PC-9 (cell line): ENCODE measurements around the gene ZNF317. TPM values are rescaled to one million over a fixed set of nuclear protein-coding genes. Genes with fewer than 3 reads are reported as not detected.

ENCODE experiments used
- BruUV-seq: library from RNA; stranded (reverse); fragments of 400-500 nt; replicated peaks from 2 replicates; lab custom pipeline; 2021; lab: Mats Ljungman, UMichigan
- CTCF ChIA-PET: fragments of 300-600 bp; sonication (Branson Sonifier 250); formaldehyde crosslinking; loops from one replicate; lab custom pipeline; 2022; ENCODE audit warnings: antibody characterized with exemption; lab: Charles Lee
- POLR2A ChIA-PET: fragments of 300-600 bp; sonication (Branson Sonifier 250); formaldehyde crosslinking; loops from one replicate; lab custom pipeline; 2022; ENCODE audit warnings: antibody characterized with exemption; ENCODE audit not compliant: unreplicated experiment; lab: Charles Lee
- DNase-seq, 2 experiments: peaks; one replicate each; pipeline versions ENCODE4 v3.0.0 to v3.0.0-alpha.2; 2015 to 2022; ENCODE audit warnings: mixed read lengths in 1 of 2
- H2AFZ ChIP-seq: fragments of 200-600 bp; sonication (generic); 2 replicates; pipeline ENCODE4 v1.8.1; 2017; ENCODE audit warnings: antibody characterized with exemption
- H3F3A ChIP-seq: fragments of 200-600 bp; sonication (generic); 2 replicates; pipeline ENCODE4 v1.8.1; 2017; ENCODE audit warnings: antibody characterized with exemption, mild to moderate bottlenecking, low read depth; ENCODE audit not compliant: insufficient read depth
- H3K27ac ChIP-seq: fragments of 200-600 bp; sonication (generic); 2 replicates; pipeline ENCODE4 v1.6.1; 2016; ENCODE audit warnings: mixed run types
- H3K27me3 ChIP-seq: fragments of 200-600 bp; sonication (generic); 2 replicates; pipeline ENCODE4 v1.6.1; 2016; ENCODE audit warnings: low read depth, mixed run types; ENCODE audit not compliant: insufficient read depth
- H3K36me3 ChIP-seq: fragments of 200-600 bp; sonication (generic); 2 replicates; pipeline ENCODE4 v1.6.1; 2016; ENCODE audit warnings: low read depth, mixed run types
- H3K4me1 ChIP-seq: fragments of 200-600 bp; sonication (generic); replicated peaks from 2 replicates; pipeline ENCODE4 v1.6.1; 2016; ENCODE audit warnings: mixed run types; ENCODE audit not compliant: insufficient read depth
- H3K4me2 ChIP-seq: fragments of 200-600 bp; sonication (generic); 2 replicates; pipeline ENCODE4 v1.6.1; 2017; ENCODE audit warnings: mixed run types
- H3K4me3 ChIP-seq: fragments of 200-600 bp; sonication (generic); 2 replicates; pipeline ENCODE4 v1.6.1; 2016; ENCODE audit warnings: mixed run types
- H3K79me2 ChIP-seq: fragments of 200-600 bp; sonication (generic); 2 replicates; pipeline ENCODE4 v1.6.1; 2017; ENCODE audit warnings: low read depth, mixed run types
- H3K9me2 ChIP-seq: fragments of 200-600 bp; sonication (generic); 2 replicates; pipeline ENCODE4 v1.8.1; 2017; ENCODE audit warnings: mild to moderate bottlenecking; ENCODE audit not compliant: insufficient read depth
- H3K9me3 ChIP-seq: fragments of 200-600 bp; sonication (generic); 2 replicates; pipeline ENCODE4 v1.8.1; 2016; ENCODE audit warnings: low read depth; ENCODE audit not compliant: insufficient read depth
- H4K20me1 ChIP-seq: fragments of 200-600 bp; sonication (generic); 2 replicates; pipeline ENCODE4 v1.8.1; 2017; ENCODE audit not compliant: insufficient read depth
- EZH2 ChIP-seq: fragments of 200-600 bp; sonication (generic); IDR thresholded peaks from 2 replicates; pipeline ENCODE4 v1.8.0; 2017; ENCODE audit warnings: antibody characterized with exemption, low read depth
- intact Hi-C: fragments of 100-400 bp; cut with micrococcal nuclease; formaldehyde crosslinking; loops from one replicate; pipeline ENCODE4 v1.10.0; 2022; ENCODE audit not compliant: unreplicated experiment
- total RNA-seq: library from RNA; stranded (reverse); gene quantifications from 2 replicates; pipeline ENCODE4 v1.2.3, GENCODE V29; 2021
- TF ChIP-seq, protein P1 (sequence below): fragments of 200-600 bp; sonication (generic); conservative IDR thresholded peaks from 2 replicates; pipeline ENCODE4 v1.6.1; 2017; ENCODE audit warnings: mixed run types, antibody characterized with exemption, mild to moderate bottlenecking, moderate library complexity

Gene ZNF317
- total RNA-seq, 1 experiment from 2014 or later = 28.2 TPM

DNA sequence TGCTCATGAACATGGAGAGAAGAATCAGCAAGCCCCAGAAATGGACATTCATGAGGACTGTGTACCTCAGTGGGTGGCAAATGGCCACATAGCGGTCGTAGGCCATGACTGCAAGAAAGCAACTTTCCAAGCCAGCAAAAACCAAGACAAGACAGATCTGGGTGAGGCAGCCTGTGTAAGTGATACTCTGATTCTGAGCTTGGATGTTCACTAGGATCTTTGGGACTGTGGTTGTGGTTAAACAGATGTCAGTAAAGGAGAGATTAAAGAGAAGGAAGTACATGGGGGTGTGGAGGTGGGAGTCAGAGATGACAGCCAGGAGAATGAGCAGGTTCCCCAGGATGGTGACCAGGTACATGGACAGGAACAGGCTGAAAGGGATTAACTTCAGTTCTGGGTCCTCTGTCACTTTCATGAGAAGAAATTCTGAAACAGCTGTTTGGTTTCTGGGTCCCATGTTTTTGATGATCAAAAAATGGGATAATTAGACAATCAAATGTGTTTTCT lies 24.8 kb upstream of the ZNF317 start, which contains the start of gene OR7G1:
Gene OR7G1 (minus strand): TSS at position 457 of the 507 bp plus-strand sequence. CDS start 0 bp downstream, at position 457.
- ChIA-PET POLR2A (no interaction called here), CTCF (no interaction called here)
- DNase-seq = no peak
- Histone ChIP-seq H2AFZ (no peak within 1 kb of the TSS), H3K27me3 (no peaks in the 10 kb centered on the region; the same call in 1 of the 2 replicates), H3F3A (no peaks in the 10 kb centered on the region), H3K9me2 (no peaks in the 10 kb centered on the region), H3K4me1 (no peaks in the 10 kb centered on the region), H3K27ac (no peak within 1 kb of the TSS), H4K20me1 (no peaks in the 10 kb centered on the region), H3K36me3 (no peaks in the 10 kb centered on the region), H3K9me3 (no peaks in the 10 kb centered on the region), H3K4me3 (no peak within 1 kb of the TSS), H3K79me2 (no peaks in the 10 kb centered on the region), H3K4me2 (no peak within 1 kb of the TSS)
- TF ChIP-seq, protein P1, sequence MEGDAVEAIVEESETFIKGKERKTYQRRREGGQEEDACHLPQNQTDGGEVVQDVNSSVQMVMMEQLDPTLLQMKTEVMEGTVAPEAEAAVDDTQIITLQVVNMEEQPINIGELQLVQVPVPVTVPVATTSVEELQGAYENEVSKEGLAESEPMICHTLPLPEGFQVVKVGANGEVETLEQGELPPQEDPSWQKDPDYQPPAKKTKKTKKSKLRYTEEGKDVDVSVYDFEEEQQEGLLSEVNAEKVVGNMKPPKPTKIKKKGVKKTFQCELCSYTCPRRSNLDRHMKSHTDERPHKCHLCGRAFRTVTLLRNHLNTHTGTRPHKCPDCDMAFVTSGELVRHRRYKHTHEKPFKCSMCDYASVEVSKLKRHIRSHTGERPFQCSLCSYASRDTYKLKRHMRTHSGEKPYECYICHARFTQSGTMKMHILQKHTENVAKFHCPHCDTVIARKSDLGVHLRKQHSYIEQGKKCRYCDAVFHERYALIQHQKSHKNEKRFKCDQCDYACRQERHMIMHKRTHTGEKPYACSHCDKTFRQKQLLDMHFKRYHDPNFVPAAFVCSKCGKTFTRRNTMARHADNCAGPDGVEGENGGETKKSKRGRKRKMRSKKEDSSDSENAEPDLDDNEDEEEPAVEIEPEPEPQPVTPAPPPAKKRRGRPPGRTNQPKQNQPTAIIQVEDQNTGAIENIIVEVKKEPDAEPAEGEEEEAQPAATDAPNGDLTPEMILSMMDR = no peak
- no peak for TF ChIP-seq EZH2
- no TSS peak for BruUV-seq
- intact Hi-C loops = no loop called here

GRCh38 chr19:9116547-9116946 lies 23.6 kb upstream of the ZNF317 start:
- Histone ChIP-seq H3K36me3 (no peaks in the 10 kb centered on the region), H3K27ac (no peak overlapping the region), H3K9me3 (no peaks in the 10 kb centered on the region), H3K4me3 (no peak overlapping the region), H3F3A (no peaks in the 10 kb centered on the region), H3K4me2 (no peak overlapping the region), H3K27me3 (no peaks in the 10 kb centered on the region), H3K79me2 (no peaks in the 10 kb centered on the region), H2AFZ (no peak overlapping the region), H3K9me2 (no peaks in the 10 kb centered on the region), H4K20me1 (no peaks in the 10 kb centered on the region), H3K4me1 (no peaks in the 10 kb centered on the region)
- no peak for DNase-seq
- intact Hi-C loops = no loop called here
- no TSS peak for BruUV-seq
- no peak for TF ChIP-seq EZH2
- TF ChIP-seq, protein P1 = no peak
- ChIA-PET POLR2A (no interaction called here), CTCF (no interaction called here)

DNA sequence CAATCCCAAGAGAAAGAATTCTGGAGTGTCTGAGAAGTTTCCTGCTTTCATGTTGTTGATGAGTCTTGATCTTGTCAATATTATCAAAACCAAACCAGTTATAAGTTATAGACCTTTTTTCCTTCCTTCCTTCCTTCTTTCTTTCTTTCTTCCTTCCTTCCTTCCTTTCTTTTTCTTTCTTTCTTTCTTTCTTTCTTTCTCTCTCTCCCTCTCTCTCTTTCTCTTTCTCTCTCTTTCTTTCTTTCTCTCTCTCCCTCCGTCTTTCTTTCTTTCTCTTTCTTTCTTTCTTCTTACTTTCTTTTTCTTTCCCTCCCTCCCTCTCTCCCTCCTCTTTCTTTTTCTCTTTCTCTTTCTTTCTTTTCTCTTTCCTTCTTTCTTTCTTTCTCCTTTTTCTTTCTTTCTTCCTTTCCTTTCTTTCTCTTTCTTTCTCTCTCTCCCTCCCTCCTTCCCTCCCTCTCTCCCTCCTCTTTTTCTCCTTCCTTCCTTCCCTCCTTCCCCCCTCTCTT lies 13.2 kb upstream of the ZNF317 start, which contains the start of gene OR7G3:
Gene OR7G3 (minus strand): TSS at position 51 of the 506 bp plus-strand sequence. CDS start 0 bp downstream, at position 51.
- no TSS peak for BruUV-seq
- POLR2A ChIA-PET = no interaction called here

More for the DNA sequence above, 13.2 kb upstream of the ZNF317 start, which contains the start of gene OR7G3:
- H3K79me2 ChIP-seq = no peaks in the 10 kb centered on the region
- DNase-seq = no peak
- no peak within 1 kb of the TSS for H2AFZ ChIP-seq
- no peaks in the 10 kb centered on the region for H3K36me3 ChIP-seq
- H4K20me1 ChIP-seq = no peaks in the 10 kb centered on the region
- peak within 1 kb of the TSS; percentile 62; the same call in 1 of the 2 replicates for H3K27ac ChIP-seq
- TF ChIP-seq, protein P1 = no peak
- no peak for TF ChIP-seq EZH2
- H3K4me2 ChIP-seq = no peak within 1 kb of the TSS
- H3K4me3 ChIP-seq = no peak within 1 kb of the TSS
- CTCF ChIA-PET = no interaction called here
- peaks cover 30% of the 10 kb centered on the region for H3K4me1 ChIP-seq
- no peaks in the 10 kb centered on the region for H3K9me2 ChIP-seq
- intact Hi-C loops = no loop called here
- H3K27me3 ChIP-seq = no peaks in the 10 kb centered on the region
- H3K9me3 ChIP-seq = no peaks in the 10 kb centered on the region; the same call in 1 of the 2 replicates
- H3F3A ChIP-seq = peaks cover 11% of the 10 kb centered on the region; the same call in 1 of the 2 replicates
